ENCODE measurements around the gene SHC2. TPM values are rescaled to one million over a fixed set of nuclear protein-coding genes. Genes with fewer than 3 reads are reported as not detected.

Gene SHC2
- total and polyA plus RNA-seq, 2 experiments from 2014 or later: 2.2 to 4.6 TPM

DNA sequence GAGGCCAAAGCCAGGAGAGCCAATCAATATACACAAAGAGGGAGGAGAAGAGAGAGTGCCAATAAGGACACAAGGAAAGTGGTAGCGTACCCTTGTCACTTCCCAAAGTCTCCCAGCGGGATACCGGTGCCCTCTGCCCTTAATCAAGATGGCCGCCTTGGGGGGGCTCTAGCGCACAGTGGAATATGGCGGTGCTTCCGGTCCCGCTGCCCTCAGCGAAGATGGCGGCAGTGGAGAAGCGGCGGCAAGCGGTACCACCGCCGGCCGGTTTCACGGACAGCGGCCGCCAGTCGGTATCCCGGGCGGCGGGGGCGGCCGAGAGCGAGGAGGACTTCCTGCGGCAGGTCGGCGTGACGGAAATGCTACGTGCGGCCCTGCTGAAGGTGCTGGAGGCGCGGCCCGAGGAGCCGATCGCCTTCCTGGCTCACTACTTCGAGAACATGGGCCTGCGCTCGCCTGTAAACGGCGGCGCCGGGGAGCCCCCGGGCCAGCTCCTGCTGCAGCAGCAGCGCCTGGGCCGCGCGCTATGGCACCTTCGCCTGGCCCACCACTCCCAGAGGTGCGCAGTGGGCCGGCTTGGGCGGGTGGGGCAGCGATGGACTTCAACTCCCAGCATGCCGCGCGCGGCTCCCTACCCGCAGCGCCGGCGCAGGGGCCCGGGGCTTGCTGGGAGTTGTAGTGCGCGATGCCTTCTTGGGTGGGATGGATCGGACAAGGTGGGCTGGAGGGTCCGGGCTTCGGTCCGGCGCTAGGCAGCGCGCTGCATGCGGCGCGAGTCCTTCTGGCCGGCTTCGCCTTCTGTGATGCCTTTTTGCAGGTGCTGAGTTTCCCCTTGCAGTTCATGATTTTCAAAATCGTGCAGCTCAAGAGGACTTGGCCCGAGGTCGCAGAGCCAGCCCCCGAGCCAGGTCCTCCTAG lies 46.7 kb upstream of the SHC2 start, which contains the start of gene TPGS1:
TPGS1 (plus strand) TSS at position 212 of the 918 bp plus-strand sequence; CDS start at position 222, 10 bp downstream.
- Histone ChIP-seq H3K4me2 (peak within 1 kb of the TSS; percentile 98), H3K36me3 (ENCODE audit: insufficient read depth) (no peaks in the 10 kb centered on the region; the same call in 1 of the 2 replicates), H4K20me1 (replicated peaks; ENCODE audit: insufficient read depth) (no peaks in the 10 kb centered on the region), H3K27me3 (ENCODE audit: insufficient read depth) (no peaks in the 10 kb centered on the region), H3K9me2 (ENCODE audit: insufficient read depth) (no peaks in the 10 kb centered on the region), H3K79me2 (replicated peaks; ENCODE audit: insufficient read depth) (no peaks in the 10 kb centered on the region), H3K4me3 (peak within 1 kb of the TSS; percentile 81), H3F3A (replicated peaks; ENCODE audit: low read depth) (0 out of 2 replicates have a peak, but pooled peaks cover 14% of the 10 kb centered on the region), H3K4me1 (ENCODE audit: insufficient read depth) (peaks cover 13% of the 10 kb centered on the region; the same call in 1 of the 2 replicates), H2AFZ (peak within 1 kb of the TSS; percentile 91), H3K27ac (ENCODE audit: low read depth) (peak within 1 kb of the TSS; percentile 93)
- ATAC-seq (peak; percentile 62), DNase-seq (ENCODE audit: low spot score) (peak; percentile 93)
- Mint-ChIP-seq H3K36me3 (ENCODE audit: low read depth) (peaks cover 19% of the 10 kb centered on the region), H3K4me1 (peaks cover 20% of the 10 kb centered on the region), H3K4me3 (peak within 1 kb of the TSS; percentile 85), H3K27ac (peak within 1 kb of the TSS; percentile 100), H3K27me3 (ENCODE audit: insufficient read depth, low read depth, poor library complexity) (peaks cover 23% of the 10 kb centered on the region), H3K9me3 (peaks cover 12% of the 10 kb centered on the region)
- TF ChIP-seq POLR2AphosphoS5 (IDR thresholded peaks at IDR 0.05; ENCODE audit: low read depth) (peak; percentile 26; the same call in 1 of the 2 replicates), NANOG (IDR thresholded peaks at IDR 0.05; ENCODE audit: borderline replicate concordance) (no peak), CREB1 (CRISPR knock-in tag; IDR thresholded peaks at IDR 0.05; ENCODE audit: low read depth) (peak; percentile 60)
- TF ChIP-seq, protein P1, sequence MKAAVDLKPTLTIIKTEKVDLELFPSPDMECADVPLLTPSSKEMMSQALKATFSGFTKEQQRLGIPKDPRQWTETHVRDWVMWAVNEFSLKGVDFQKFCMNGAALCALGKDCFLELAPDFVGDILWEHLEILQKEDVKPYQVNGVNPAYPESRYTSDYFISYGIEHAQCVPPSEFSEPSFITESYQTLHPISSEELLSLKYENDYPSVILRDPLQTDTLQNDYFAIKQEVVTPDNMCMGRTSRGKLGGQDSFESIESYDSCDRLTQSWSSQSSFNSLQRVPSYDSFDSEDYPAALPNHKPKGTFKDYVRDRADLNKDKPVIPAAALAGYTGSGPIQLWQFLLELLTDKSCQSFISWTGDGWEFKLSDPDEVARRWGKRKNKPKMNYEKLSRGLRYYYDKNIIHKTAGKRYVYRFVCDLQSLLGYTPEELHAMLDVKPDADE (IDR thresholded peaks at IDR 0.05): peak; percentile 97

DNA sequence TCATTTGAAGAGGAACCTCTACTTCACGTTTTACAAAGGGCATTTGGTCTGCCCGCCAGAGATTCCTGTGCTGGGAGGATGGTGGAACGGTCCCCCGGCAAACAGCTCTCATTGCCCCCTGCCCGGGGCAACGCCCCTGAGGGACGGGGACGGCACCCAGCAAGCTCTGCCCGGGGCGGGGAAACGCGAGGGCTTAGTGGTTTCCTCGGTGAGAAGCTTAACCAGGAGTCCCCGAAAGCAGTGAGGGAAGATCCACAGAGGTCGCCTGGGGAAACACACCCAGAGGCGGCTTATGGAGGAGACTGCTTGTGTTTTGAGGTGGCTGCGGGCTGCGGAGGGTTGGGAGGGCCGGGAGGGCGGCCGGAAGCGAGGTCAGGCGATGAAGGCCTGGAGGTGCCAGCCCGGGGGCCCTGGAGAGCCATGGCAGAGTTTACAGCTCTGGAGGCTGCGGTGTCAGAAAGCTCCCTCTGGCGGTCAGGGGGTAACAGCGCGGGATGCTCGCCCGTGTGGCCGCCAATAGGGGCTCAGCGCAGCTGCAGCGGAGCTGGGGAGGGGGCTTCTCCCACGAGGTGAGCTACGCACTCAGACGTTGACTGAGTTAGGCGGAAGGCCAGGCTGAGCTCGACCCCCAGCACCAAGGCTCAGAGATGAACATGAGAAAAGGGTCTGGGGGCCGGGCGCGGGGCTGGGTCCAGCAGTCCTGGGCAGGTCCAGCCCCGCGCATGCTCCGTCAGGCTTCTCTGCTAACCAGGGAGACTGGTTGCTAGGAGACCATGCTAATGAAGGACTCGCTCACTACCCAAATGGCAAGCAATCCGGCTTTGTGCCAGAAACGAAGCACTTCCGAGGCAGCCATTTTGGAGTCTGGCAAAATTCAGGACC lies 45.8 kb upstream of the SHC2 start:
- Histone ChIP-seq H2AFZ (peak overlapping the region; percentile 91), H3K36me3 (ENCODE audit: insufficient read depth) (no peaks in the 10 kb centered on the region; the same call in 1 of the 2 replicates), H3K27me3 (ENCODE audit: insufficient read depth) (no peaks in the 10 kb centered on the region), H3K4me2 (peak overlapping the region; percentile 98), H3K9me2 (ENCODE audit: insufficient read depth) (no peaks in the 10 kb centered on the region), H3K4me1 (ENCODE audit: insufficient read depth) (peaks cover 13% of the 10 kb centered on the region; the same call in 1 of the 2 replicates), H3K79me2 (replicated peaks; ENCODE audit: insufficient read depth) (no peaks in the 10 kb centered on the region), H3F3A (replicated peaks; ENCODE audit: low read depth) (0 out of 2 replicates have a peak, but pooled peaks cover 14% of the 10 kb centered on the region), H3K4me3 (peak overlapping the region; percentile 81), H3K27ac (ENCODE audit: low read depth) (peak overlapping the region; percentile 93), H4K20me1 (replicated peaks; ENCODE audit: insufficient read depth) (no peaks in the 10 kb centered on the region)
- peak; percentile 71 for ATAC-seq
- H3K4me3 Mint-ChIP-seq: peak overlapping the region; percentile 85
- H3K27ac Mint-ChIP-seq: peak overlapping the region; percentile 100
- peaks cover 18% of the 10 kb centered on the region for H3K4me1 Mint-ChIP-seq
- peaks cover 23% of the 10 kb centered on the region for H3K27me3 Mint-ChIP-seq (ENCODE audit: insufficient read depth, low read depth, poor library complexity)
- DNase-seq (ENCODE audit: low spot score): peak; percentile 99
- H3K9me3 Mint-ChIP-seq: peaks cover 15% of the 10 kb centered on the region
- peak; percentile 29 for TF ChIP-seq POLR2AphosphoS5 (IDR thresholded peaks at IDR 0.05; ENCODE audit: low read depth)
- TF ChIP-seq STAT1 (IDR thresholded peaks at IDR 0.05; ENCODE audit: unreplicated experiment): no peak
- TF ChIP-seq CREB1 (CRISPR knock-in tag; IDR thresholded peaks at IDR 0.05; ENCODE audit: low read depth): peak; percentile 63
- TF ChIP-seq, protein P1 (IDR thresholded peaks at IDR 0.05): no peak
- TF ChIP-seq, protein P2, sequence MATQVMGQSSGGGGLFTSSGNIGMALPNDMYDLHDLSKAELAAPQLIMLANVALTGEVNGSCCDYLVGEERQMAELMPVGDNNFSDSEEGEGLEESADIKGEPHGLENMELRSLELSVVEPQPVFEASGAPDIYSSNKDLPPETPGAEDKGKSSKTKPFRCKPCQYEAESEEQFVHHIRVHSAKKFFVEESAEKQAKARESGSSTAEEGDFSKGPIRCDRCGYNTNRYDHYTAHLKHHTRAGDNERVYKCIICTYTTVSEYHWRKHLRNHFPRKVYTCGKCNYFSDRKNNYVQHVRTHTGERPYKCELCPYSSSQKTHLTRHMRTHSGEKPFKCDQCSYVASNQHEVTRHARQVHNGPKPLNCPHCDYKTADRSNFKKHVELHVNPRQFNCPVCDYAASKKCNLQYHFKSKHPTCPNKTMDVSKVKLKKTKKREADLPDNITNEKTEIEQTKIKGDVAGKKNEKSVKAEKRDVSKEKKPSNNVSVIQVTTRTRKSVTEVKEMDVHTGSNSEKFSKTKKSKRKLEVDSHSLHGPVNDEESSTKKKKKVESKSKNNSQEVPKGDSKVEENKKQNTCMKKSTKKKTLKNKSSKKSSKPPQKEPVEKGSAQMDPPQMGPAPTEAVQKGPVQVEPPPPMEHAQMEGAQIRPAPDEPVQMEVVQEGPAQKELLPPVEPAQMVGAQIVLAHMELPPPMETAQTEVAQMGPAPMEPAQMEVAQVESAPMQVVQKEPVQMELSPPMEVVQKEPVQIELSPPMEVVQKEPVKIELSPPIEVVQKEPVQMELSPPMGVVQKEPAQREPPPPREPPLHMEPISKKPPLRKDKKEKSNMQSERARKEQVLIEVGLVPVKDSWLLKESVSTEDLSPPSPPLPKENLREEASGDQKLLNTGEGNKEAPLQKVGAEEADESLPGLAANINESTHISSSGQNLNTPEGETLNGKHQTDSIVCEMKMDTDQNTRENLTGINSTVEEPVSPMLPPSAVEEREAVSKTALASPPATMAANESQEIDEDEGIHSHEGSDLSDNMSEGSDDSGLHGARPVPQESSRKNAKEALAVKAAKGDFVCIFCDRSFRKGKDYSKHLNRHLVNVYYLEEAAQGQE (IDR thresholded peaks at IDR 0.05; ENCODE audit: unreplicated experiment): no peak
- TF ChIP-seq NANOG (IDR thresholded peaks at IDR 0.05; ENCODE audit: borderline replicate concordance): no peak
- TF ChIP-seq EZH2 (IDR thresholded peaks at IDR 0.05; ENCODE audit: low read depth, unreplicated experiment): no peak
- no peak for TF ChIP-seq ZNF331 (CRISPR knock-in tag; IDR thresholded peaks at IDR 0.05; ENCODE audit: low read depth)
- TF ChIP-seq, protein P3, sequence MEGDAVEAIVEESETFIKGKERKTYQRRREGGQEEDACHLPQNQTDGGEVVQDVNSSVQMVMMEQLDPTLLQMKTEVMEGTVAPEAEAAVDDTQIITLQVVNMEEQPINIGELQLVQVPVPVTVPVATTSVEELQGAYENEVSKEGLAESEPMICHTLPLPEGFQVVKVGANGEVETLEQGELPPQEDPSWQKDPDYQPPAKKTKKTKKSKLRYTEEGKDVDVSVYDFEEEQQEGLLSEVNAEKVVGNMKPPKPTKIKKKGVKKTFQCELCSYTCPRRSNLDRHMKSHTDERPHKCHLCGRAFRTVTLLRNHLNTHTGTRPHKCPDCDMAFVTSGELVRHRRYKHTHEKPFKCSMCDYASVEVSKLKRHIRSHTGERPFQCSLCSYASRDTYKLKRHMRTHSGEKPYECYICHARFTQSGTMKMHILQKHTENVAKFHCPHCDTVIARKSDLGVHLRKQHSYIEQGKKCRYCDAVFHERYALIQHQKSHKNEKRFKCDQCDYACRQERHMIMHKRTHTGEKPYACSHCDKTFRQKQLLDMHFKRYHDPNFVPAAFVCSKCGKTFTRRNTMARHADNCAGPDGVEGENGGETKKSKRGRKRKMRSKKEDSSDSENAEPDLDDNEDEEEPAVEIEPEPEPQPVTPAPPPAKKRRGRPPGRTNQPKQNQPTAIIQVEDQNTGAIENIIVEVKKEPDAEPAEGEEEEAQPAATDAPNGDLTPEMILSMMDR (conservative IDR thresholded peaks at IDR 0.05; ENCODE audit: low read depth in 2 of 2): peak; percentile 79 to 85
- H3K36me3 Mint-ChIP-seq (ENCODE audit: low read depth): peaks cover 19% of the 10 kb centered on the region

Measured in GM23338 (cell line).